ENCODE measurements around the gene SYCE1L.

SYCE1L gene

GRCh38 chr16:77225182-77225581 lies 26.0 kb downstream of the SYCE1L start:
- no peak for TF ChIP-seq CTCF (IDR thresholded peaks at IDR 0.05; ENCODE audit: low read depth, low read length, missing control alignments)
- H3K4me3 ChIP-seq (ENCODE audit: low read depth, low read length): no peak overlapping the region
- in situ Hi-C loops (cut with HindIII; ENCODE audit: low sequenced_read_pairs): no loop called here
- DNase-seq (ENCODE audit: low read depth): no peak

GRCh38 chr16:77227745-77228144 lies 28.5 kb downstream of the SYCE1L start:
- DNase-seq (ENCODE audit: low read depth): no peak
- no peak overlapping the region for H3K4me3 ChIP-seq (ENCODE audit: low read depth, low read length)
- TF ChIP-seq CTCF (IDR thresholded peaks at IDR 0.05; ENCODE audit: low read depth, low read length, missing control alignments): no peak
- in situ Hi-C loops (cut with HindIII; ENCODE audit: low sequenced_read_pairs): no loop called here

GRCh38 chr16:77231047-77231446 lies 31.8 kb downstream of the SYCE1L start:
- TF ChIP-seq CTCF (IDR thresholded peaks at IDR 0.05; ENCODE audit: low read depth, low read length, missing control alignments): no peak
- in situ Hi-C loops (cut with HindIII; ENCODE audit: low sequenced_read_pairs): no loop called here
- H3K4me3 ChIP-seq (ENCODE audit: low read depth, low read length): no peak overlapping the region
- DNase-seq (ENCODE audit: low read depth): no peak

GRCh38 chr16:77233799-77234519 lies 34.8 kb downstream of the SYCE1L start:
- no peak for DNase-seq (ENCODE audit: low read depth)
- in situ Hi-C loops (cut with HindIII; ENCODE audit: low sequenced_read_pairs): no loop called here
- no peak overlapping the region for H3K4me3 ChIP-seq (ENCODE audit: low read depth, low read length)
- no peak for TF ChIP-seq CTCF (IDR thresholded peaks at IDR 0.05; ENCODE audit: low read depth, low read length, missing control alignments)

GRCh38 chr16:77234611-77235010 lies 35.4 kb downstream of the SYCE1L start:
- no peak for DNase-seq (ENCODE audit: low read depth)
- no peak overlapping the region for H3K4me3 ChIP-seq (ENCODE audit: low read depth, low read length)
- in situ Hi-C loops (cut with HindIII; ENCODE audit: low sequenced_read_pairs): loop anchor here (5.0 kb wide), 1 partner anchor 348 kb away; no protein-coding TSS in a partner anchor
- no peak for TF ChIP-seq CTCF (IDR thresholded peaks at IDR 0.05; ENCODE audit: low read depth, low read length, missing control alignments)

- in situ Hi-C loops (cut with HindIII; ENCODE audit: low sequenced_read_pairs): loop anchor here (5.0 kb wide), 1 partner anchor 346 kb away; no protein-coding TSS in a partner anchor
- H3K4me3 ChIP-seq (ENCODE audit: low read depth, low read length): peak overlapping the region; percentile 0
- DNase-seq (ENCODE audit: low read depth): peak; percentile 64
- TF ChIP-seq CTCF (IDR thresholded peaks at IDR 0.05; ENCODE audit: low read depth, low read length, missing control alignments): peak; percentile 97
Measured at GRCh38 chr16:77236063-77236511, 36.9 kb downstream of the SYCE1L start.

Measured in astrocyte of the cerebellum (primary cell).